HFFc6 (cell line): ENCODE measurements around the gene FGFRL1. TPM values are rescaled to one million over a fixed set of nuclear protein-coding genes. Genes with fewer than 3 reads are reported as not detected.

ENCODE experiments used
- DNase-seq: peaks from one replicate; pipeline ENCODE4 v3.0.0-alpha.2; 2018
- H3K27ac Mint-ChIP-seq: 2 replicates; pipeline ENCODE4 v1.8.0; 2020; ENCODE audit warnings: mild to moderate bottlenecking, mixed read lengths
- H3K27me3 Mint-ChIP-seq: 2 replicates; pipeline ENCODE4 v1.8.0; 2021; ENCODE audit warnings: mild to moderate bottlenecking, moderate library complexity, mixed read lengths; ENCODE audit not compliant: insufficient read depth
- H3K36me3 Mint-ChIP-seq: 2 replicates; pipeline ENCODE4 v1.8.0; 2021; ENCODE audit warnings: low read depth, mixed read lengths
- H3K4me1 Mint-ChIP-seq: 2 replicates; pipeline ENCODE4 v1.8.0; 2020; ENCODE audit warnings: low read depth, mixed read lengths
- H3K4me3 Mint-ChIP-seq: 2 replicates; pipeline ENCODE4 v1.8.0; 2020; ENCODE audit warnings: mild to moderate bottlenecking, moderate library complexity, mixed read lengths
- H3K9me3 Mint-ChIP-seq: 2 replicates; pipeline ENCODE4 v1.8.0; 2020; ENCODE audit warnings: mild to moderate bottlenecking, mixed read lengths
- CTCF ChIP-seq: fragments of 200-600 bp; sonication (generic); IDR thresholded peaks from 2 replicates; pipeline ENCODE4 v1.5.0; 2021; ENCODE audit warnings: antibody characterized with exemption, mild to moderate bottlenecking
- total RNA-seq, 6 experiments: library from RNA; stranded (reverse); fragmentation: NEBNext Ultra II Directional; extraction: Animal tissue kit (Norgen Biotek cat#: 25700); gene quantifications; 2 replicates in 1 of 6; 3 replicates in 5 of 6; pipeline ENCODE4 v1.2.3, GENCODE V29; 2021

The FGFRL1 gene
- total RNA-seq, 6 experiments from 2014 or later, result 15.4 to 40.8 (median 17.3) TPM

GRCh38 chr4:1065732-1066131 lies 54.3 kb downstream of the FGFRL1 start:
- Mint-ChIP-seq H3K27me3 (peaks cover 44% of the 10 kb centered on the region), H3K4me1 (no peaks in the 10 kb centered on the region), H3K36me3 (no peaks in the 10 kb centered on the region; the same call in 1 of the 2 replicates), H3K27ac (no peak overlapping the region), H3K4me3 (no peak overlapping the region), H3K9me3 (peaks cover 4% of the 10 kb centered on the region)
- DNase-seq, result no peak
- TF ChIP-seq CTCF, result no peak

- Mint-ChIP-seq H3K4me3 (no peak overlapping the region), H3K9me3 (no peaks in the 10 kb centered on the region), H3K4me1 (no peaks in the 10 kb centered on the region), H3K27me3 (peaks cover 39% of the 10 kb centered on the region), H3K36me3 (no peaks in the 10 kb centered on the region), H3K27ac (no peak overlapping the region)
- DNase-seq, result no peak
- TF ChIP-seq CTCF, result no peak
Observed at GRCh38 chr4:1069394-1069793, 58.0 kb downstream of the FGFRL1 start.

- DNase-seq, result peak; percentile 32
- H3K27me3 Mint-ChIP-seq, result peaks cover 42% of the 10 kb centered on the region
- H3K27ac Mint-ChIP-seq, result no peak overlapping the region
- no peak overlapping the region for H3K4me3 Mint-ChIP-seq
- TF ChIP-seq CTCF, result peak; percentile 78
- no peaks in the 10 kb centered on the region for H3K9me3 Mint-ChIP-seq
- no peaks in the 10 kb centered on the region for H3K4me1 Mint-ChIP-seq
- no peaks in the 10 kb centered on the region for H3K36me3 Mint-ChIP-seq
Observed at GRCh38 chr4:1072830-1073446, 61.5 kb downstream of the FGFRL1 start.

GRCh38 chr4:1074077-1074476 lies 62.7 kb downstream of the FGFRL1 start:
- no peaks in the 10 kb centered on the region for H3K36me3 Mint-ChIP-seq
- no peak for DNase-seq
- H3K27ac Mint-ChIP-seq, result no peak overlapping the region
- H3K27me3 Mint-ChIP-seq, result peaks cover 47% of the 10 kb centered on the region
- no peak for TF ChIP-seq CTCF
- H3K9me3 Mint-ChIP-seq, result no peaks in the 10 kb centered on the region; the same call in 1 of the 2 replicates
- no peaks in the 10 kb centered on the region for H3K4me1 Mint-ChIP-seq
- H3K4me3 Mint-ChIP-seq, result no peak overlapping the region

- no peaks in the 10 kb centered on the region for H3K4me1 Mint-ChIP-seq
- DNase-seq, result no peak
- H3K27me3 Mint-ChIP-seq, result peaks cover 51% of the 10 kb centered on the region
- no peak for TF ChIP-seq CTCF
- H3K9me3 Mint-ChIP-seq, result no peaks in the 10 kb centered on the region; the same call in 1 of the 2 replicates
- H3K4me3 Mint-ChIP-seq, result no peak overlapping the region
- no peak overlapping the region for H3K27ac Mint-ChIP-seq
- 0 out of 2 replicates have a peak, but pooled peaks cover 3% of the 10 kb centered on the region for H3K36me3 Mint-ChIP-seq
Observed at GRCh38 chr4:1075225-1075624, 63.8 kb downstream of the FGFRL1 start.
